HL-60 (cell line): Measurements from ENCODE around the gene ADAM22.

Source experiments
- DNase-seq, 2 experiments: peaks; one replicate each; pipeline ENCODE4 v3.0.0-alpha.2; 2010 to 2020; ENCODE audit warnings: low read depth in 1 of 2, low spot score in 1 of 2
- H3K27ac ChIP-seq: fragments of 250-450 bp; sonication (Bioruptor Pico); replicated peaks from 2 replicates; pipeline ENCODE4 v1.5.1; 2020; ENCODE audit warnings: mild to moderate bottlenecking, moderate library complexity
- H3K27me3 ChIP-seq: fragments of 250-450 bp; sonication (Bioruptor Pico); 2 replicates; pipeline ENCODE4 v1.5.1; 2021; ENCODE audit warnings: mild to moderate bottlenecking, moderate library complexity; ENCODE audit not compliant: insufficient read depth, poor library complexity, severe bottlenecking
- H3K4me3 ChIP-seq: replicated peaks from 2 replicates; pipeline ENCODE4 v1.5.1; 2011; ENCODE audit warnings: mild to moderate bottlenecking, control low read depth, low read length; ENCODE audit not compliant: insufficient read depth
- CTCF ChIP-seq: IDR thresholded peaks from one replicate; pipeline ENCODE4 v1.5.1; 2011; ENCODE audit warnings: low read length, control low read depth, inconsistent platforms; ENCODE audit not compliant: insufficient read depth
- GABPA ChIP-seq: IDR thresholded peaks from 2 replicates; pipeline ENCODE4 v1.6.1; 2012; ENCODE audit warnings: low read depth
- POLR2AphosphoS5 ChIP-seq: IDR thresholded peaks from 2 replicates; pipeline ENCODE4 v1.6.1; 2012; ENCODE audit warnings: low read depth
- REST ChIP-seq: IDR thresholded peaks from 2 replicates; pipeline ENCODE4 v1.6.1; 2012; ENCODE audit warnings: low read depth; ENCODE audit not compliant: insufficient replicate concordance
- SPI1 ChIP-seq: IDR thresholded peaks from 2 replicates; pipeline ENCODE4 v1.6.1; 2012; ENCODE audit warnings: low read depth, mild to moderate bottlenecking, borderline replicate concordance

ADAM22 gene

GRCh38 chr7:87933605-87933952 lies 472 bp upstream of the ADAM22 start:
- TF ChIP-seq REST (no peak), POLR2AphosphoS5 (no peak), SPI1 (no peak), CTCF (no peak), GABPA (no peak)
- no peak overlapping the region for H3K27ac ChIP-seq
- DNase-seq: no peak
- peaks cover 13% of the 10 kb centered on the region for H3K27me3 ChIP-seq
- H3K4me3 ChIP-seq: peak overlapping the region; percentile 62

GRCh38 chr7:87934699-87935383 lies 790 bp downstream of the ADAM22 start:
- peak overlapping the region; percentile 62 for H3K4me3 ChIP-seq
- DNase-seq: no peak
- peaks cover 13% of the 10 kb centered on the region for H3K27me3 ChIP-seq
- no peak for TF ChIP-seq GABPA
- no peak for TF ChIP-seq POLR2AphosphoS5
- no peak for TF ChIP-seq SPI1
- TF ChIP-seq CTCF: no peak
- no peak for TF ChIP-seq REST
- no peak overlapping the region for H3K27ac ChIP-seq

- Histone ChIP-seq H3K27me3 (peaks cover 13% of the 10 kb centered on the region), H3K27ac (no peak overlapping the region), H3K4me3 (no peak overlapping the region)
- no peak for TF ChIP-seq CTCF
- no peak for TF ChIP-seq POLR2AphosphoS5
- no peak for TF ChIP-seq SPI1
- no peak for TF ChIP-seq GABPA
- no peak for TF ChIP-seq REST
- no peak for DNase-seq
Measured at GRCh38 chr7:87935384-87935706, 1.3 kb downstream of the ADAM22 start.
